GM23338 (cell line): ENCODE measurements around the gene ZNF140. TPM values are rescaled to one million over a fixed set of nuclear protein-coding genes. Genes with fewer than 3 reads are reported as not detected.
A peak's percentile ranks its signal among the peaks of the same experiment; 100 is the strongest.

Experiments used
- ATAC-seq: fragments of 200-7000 bp; cut with Tn5 transposase; 3 replicates; pipeline ENCODE4 v1.9.1; 2020
- DNase-seq: peaks from one replicate; pipeline ENCODE4 v3.0.0-alpha.2; 2015; ENCODE audit warnings: low spot score
- H2AFZ ChIP-seq: fragments of 200-600 bp; sonication (generic); 2 replicates; pipeline ENCODE4 v1.8.0; 2016; ENCODE audit warnings: antibody characterized with exemption, mild to moderate bottlenecking, moderate library complexity
- H3F3A ChIP-seq: fragments of 200-600 bp; sonication (generic); replicated peaks from 2 replicates; pipeline ENCODE4 v1.8.0; 2017; ENCODE audit warnings: antibody characterized with exemption, mixed run types, low read depth
- H3K27ac ChIP-seq: fragments of 200-600 bp; sonication (generic); 2 replicates; pipeline ENCODE4 v1.6.1; 2016; ENCODE audit warnings: low read depth
- H3K27me3 ChIP-seq: fragments of 200-600 bp; sonication (generic); 2 replicates; pipeline ENCODE4 v1.8.0; 2016; ENCODE audit warnings: mild to moderate bottlenecking, mixed run types, moderate library complexity; ENCODE audit not compliant: insufficient read depth
- H3K36me3 ChIP-seq: fragments of 200-600 bp; sonication (generic); 2 replicates; pipeline ENCODE4 v1.8.0; 2016; ENCODE audit warnings: mild to moderate bottlenecking; ENCODE audit not compliant: insufficient read depth
- H3K4me1 ChIP-seq: fragments of 200-600 bp; sonication (generic); 2 replicates; pipeline ENCODE4 v1.8.0; 2016; ENCODE audit warnings: mild to moderate bottlenecking, moderate library complexity; ENCODE audit not compliant: insufficient read depth
- H3K4me2 ChIP-seq: fragments of 200-600 bp; sonication (generic); 2 replicates; pipeline ENCODE4 v1.7.1; 2017; ENCODE audit warnings: mixed run types
- H3K4me3 ChIP-seq: fragments of 200-600 bp; sonication (generic); 2 replicates; pipeline ENCODE4 v1.6.1; 2016; ENCODE audit warnings: mixed run types
- H3K79me2 ChIP-seq: fragments of 200-600 bp; sonication (generic); replicated peaks from 2 replicates; pipeline ENCODE4 v1.8.0; 2017; ENCODE audit warnings: mild to moderate bottlenecking; ENCODE audit not compliant: insufficient read depth
- H3K9me2 ChIP-seq: fragments of 200-600 bp; sonication (generic); 2 replicates; pipeline ENCODE4 v1.8.0; 2017; ENCODE audit not compliant: insufficient read depth
- H4K20me1 ChIP-seq: fragments of 200-600 bp; sonication (generic); replicated peaks from 2 replicates; pipeline ENCODE4 v1.8.0; 2017; ENCODE audit warnings: mild to moderate bottlenecking; ENCODE audit not compliant: insufficient read depth
- H3K27ac Mint-ChIP-seq: 2 replicates; pipeline ENCODE4 v1.8.0; 2020; ENCODE audit warnings: inconsistent platforms, mild to moderate bottlenecking, moderate library complexity, mixed read lengths
- H3K27me3 Mint-ChIP-seq: 3 replicates; pipeline ENCODE4 v1.8.0; 2022; ENCODE audit warnings: low read depth, mild to moderate bottlenecking, moderate library complexity, mixed read lengths, inconsistent platforms; ENCODE audit not compliant: insufficient read depth, poor library complexity
- H3K36me3 Mint-ChIP-seq: 3 replicates; pipeline ENCODE4 v1.8.0; 2021; ENCODE audit warnings: low read depth, mild to moderate bottlenecking, inconsistent platforms, moderate library complexity, mixed read lengths
- H3K4me1 Mint-ChIP-seq: 3 replicates; pipeline ENCODE4 v1.8.0; 2020; ENCODE audit warnings: mild to moderate bottlenecking, inconsistent platforms, mixed read lengths
- H3K4me3 Mint-ChIP-seq: 3 replicates; pipeline ENCODE4 v1.8.0; 2021; ENCODE audit warnings: moderate library complexity, mild to moderate bottlenecking, inconsistent platforms, mixed read lengths
- H3K9me3 Mint-ChIP-seq: 3 replicates; pipeline ENCODE4 v1.8.0; 2020; ENCODE audit warnings: moderate library complexity, mild to moderate bottlenecking, inconsistent platforms, mixed read lengths
- CREB1 ChIP-seq: fragments of 250-450 bp; sonication (Bioruptor Pico); IDR thresholded peaks from 2 replicates; pipeline ENCODE4 v1.5.0; 2020; ENCODE audit warnings: low read depth, mild to moderate bottlenecking, moderate library complexity
- ETS1 ChIP-seq: IDR thresholded peaks from 2 replicates; pipeline ENCODE4 v1.6.1; 2016; ENCODE audit warnings: antibody characterized with exemption
- EZH2 ChIP-seq: fragments of 200-600 bp; sonication (generic); IDR thresholded peaks from one replicate; pipeline ENCODE4 v1.8.0; 2017; ENCODE audit warnings: antibody characterized with exemption, mild to moderate bottlenecking, low read depth; ENCODE audit not compliant: unreplicated experiment
- JUNB ChIP-seq: IDR thresholded peaks from one replicate; pipeline ENCODE4 v1.6.1; 2016; ENCODE audit warnings: antibody characterized with exemption; ENCODE audit not compliant: unreplicated experiment
- NANOG ChIP-seq: IDR thresholded peaks from 2 replicates; pipeline ENCODE4 v1.6.1; 2016; ENCODE audit warnings: antibody characterized with exemption, borderline replicate concordance
- POLR2AphosphoS5 ChIP-seq: IDR thresholded peaks from 2 replicates; pipeline ENCODE4 v1.6.1; 2016; ENCODE audit warnings: antibody characterized with exemption, low read depth
- REST ChIP-seq: IDR thresholded peaks from one replicate; pipeline ENCODE4 v1.6.1; 2018; ENCODE audit warnings: antibody characterized with exemption; ENCODE audit not compliant: unreplicated experiment
- ZNF462 ChIP-seq: fragments of 250-450 bp; sonication (Bioruptor Pico); IDR thresholded peaks from 2 replicates; pipeline ENCODE4 v1.5.0; 2020; ENCODE audit warnings: mild to moderate bottlenecking, moderate library complexity
- long read RNA-seq: library from polyadenylated mRNA; unstranded; transcript quantifications from one replicate; pipeline ENCODE4 v2.0.0, GENCODE V29; 2020; ENCODE audit not compliant: unreplicated experiment
- polyA plus RNA-seq: library from polyadenylated mRNA; unstranded; fragments of >200 nt; fragmentation: Nextera tagmentation; extraction: Ambion mirVana; gene quantifications from 2 replicates; pipeline ENCODE4 v1.2.1, GENCODE V29; 2016
- total RNA-seq: library from RNA; depleted of rRNA; stranded (reverse); fragments of >200 nt; shearing (Covaris generic); gene quantifications from 2 replicates; pipeline ENCODE4 v1.2.3, GENCODE V29; 2014; rRNA removed

The ZNF140 gene
- 11.0 and 15.4 TPM in 2 replicates for total RNA-seq
- polyA plus RNA-seq, result 13.4 and 16.2 TPM in 2 replicates
- long read RNA-seq, transcript ZNF140-209 (6 exons, 2,328 nt), result major isoform, 5 of 14 reads
- long read RNA-seq, partial matches to known transcripts, result 3 of 14 reads
- long read RNA-seq, other reads (novel, unspliced or antisense), result 3 of 14 reads

- Histone ChIP-seq H3K27me3 (no peaks in the 10 kb centered on the region), H3K79me2 (peaks cover 14% of the 10 kb centered on the region), H4K20me1 (no peaks in the 10 kb centered on the region), H3K36me3 (peaks cover 20% of the 10 kb centered on the region), H3K4me3 (peak within 1 kb of the TSS; percentile 87), H3K9me2 (peaks cover 11% of the 10 kb centered on the region), H2AFZ (peak within 1 kb of the TSS; percentile 88), H3F3A (no peaks in the 10 kb centered on the region), H3K27ac (peak within 1 kb of the TSS; percentile 94), H3K4me2 (peak within 1 kb of the TSS; percentile 85), H3K4me1 (peaks cover 5% of the 10 kb centered on the region; the same call in 1 of the 2 replicates)
- Mint-ChIP-seq H3K27me3 (peaks cover 8% of the 10 kb centered on the region), H3K27ac (no peak within 1 kb of the TSS; the same call in none of the 2 replicates), H3K4me3 (no peak within 1 kb of the TSS), H3K4me1 (peaks cover 5% of the 10 kb centered on the region; the same call in 1 of the 3 replicates), H3K36me3 (peaks cover 61% of the 10 kb centered on the region), H3K9me3 (peaks cover 44% of the 10 kb centered on the region)
- TF ChIP-seq ETS1 (peak; percentile 98), ZNF462 (CRISPR knock-in tag) (no peak), NANOG (no peak), EZH2 (no peak), JUNB (no peak), CREB1 (CRISPR knock-in tag) (peak; percentile 97), POLR2AphosphoS5 (peak; percentile 77), REST (no peak)
- ATAC-seq, result peak; percentile 86
- DNase-seq, result peak; percentile 99
Observed at GRCh38 chr12:133080368-133081158, at the start of gene ZNF140. Gene ZNF140, plus strand, starts transcription at chr12:133080923. Its CDS starts 398 bp downstream, at chr12:133081321.
